ENCODE data around the gene DST.
"Not testable (repeated sequence)": the region's sequence is repeated elsewhere in the genome, so short reads cannot be mapped to it uniquely, and the experiment has no call there.

Gene DST

GRCh38 chr6:56507517-56507916 is 135.2 kb downstream of the DST start:
- no peak for TF ChIP-seq CTCF (conservative IDR thresholded peaks at IDR 0.05; ENCODE audit: low read length)
- no peak overlapping the region for H3K4me3 ChIP-seq (ENCODE audit: low read length)
- DNase-seq (ENCODE audit: low read depth), result no peak

GRCh38 chr6:56505512-56506260 is 137.0 kb downstream of the DST start:
- DNase-seq (ENCODE audit: low read depth), result no peak
- no peak overlapping the region for H3K4me3 ChIP-seq (ENCODE audit: low read length)
- no peak for TF ChIP-seq CTCF (conservative IDR thresholded peaks at IDR 0.05; ENCODE audit: low read length)

DNA sequence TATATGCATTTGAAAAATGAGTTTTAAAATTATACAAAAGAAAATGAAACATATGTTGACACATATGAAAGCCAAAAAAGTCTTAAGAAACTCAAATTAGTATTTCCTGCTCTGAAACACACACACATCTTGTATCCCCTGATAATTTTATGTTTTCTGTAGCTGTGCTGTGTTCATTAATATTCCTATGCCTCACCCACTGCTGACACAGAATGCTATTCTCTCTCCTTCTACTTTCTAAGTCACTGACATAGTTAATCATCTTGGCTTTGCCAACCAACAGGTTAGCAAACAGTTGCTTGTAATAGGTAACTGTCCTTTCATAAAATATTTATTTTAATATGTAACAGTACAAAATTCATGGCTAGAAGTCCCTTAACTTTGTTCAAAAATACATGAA is 140.7 kb downstream of the DST start:
- H3K4me3 ChIP-seq (ENCODE audit: low read length), result no peak overlapping the region
- DNase-seq (ENCODE audit: low read depth), result no peak
- TF ChIP-seq CTCF (conservative IDR thresholded peaks at IDR 0.05; ENCODE audit: low read length), result no peak

GRCh38 chr6:56499095-56499494 is 143.6 kb downstream of the DST start:
- no peak for TF ChIP-seq CTCF (conservative IDR thresholded peaks at IDR 0.05; ENCODE audit: low read length)
- no peak overlapping the region for H3K4me3 ChIP-seq (ENCODE audit: low read length)

DNA sequence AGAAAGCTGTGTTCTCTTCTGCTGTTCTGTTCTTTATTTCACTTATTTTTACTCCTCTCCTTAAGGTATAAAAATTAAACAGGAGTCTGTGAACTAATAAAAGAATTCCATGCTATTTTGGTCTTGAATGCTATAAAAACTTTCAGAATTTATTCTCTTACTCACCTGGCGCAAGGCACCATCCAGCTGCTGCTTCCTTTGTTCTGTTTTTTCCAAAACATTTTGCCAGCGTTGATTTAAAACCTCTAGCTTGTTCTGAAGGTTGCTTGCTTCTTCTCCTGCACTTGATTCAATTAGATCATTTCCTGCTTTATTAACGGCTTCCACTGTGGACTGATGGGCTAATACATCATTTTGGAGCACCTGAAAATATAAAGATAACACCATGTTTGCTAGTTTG is 145.0 kb downstream of the DST start:
- no peak overlapping the region for H3K4me3 ChIP-seq (ENCODE audit: low read length)
- no peak for DNase-seq (ENCODE audit: low read depth)
- no peak for TF ChIP-seq CTCF (conservative IDR thresholded peaks at IDR 0.05; ENCODE audit: low read length)

More at GRCh38 chr6:56499095-56499494, 143.6 kb downstream of the DST start:
- DNase-seq (ENCODE audit: low read depth), result no peak

GRCh38 chr6:56497240-56497639 is 145.4 kb downstream of the DST start:
- TF ChIP-seq CTCF (conservative IDR thresholded peaks at IDR 0.05; ENCODE audit: low read length), result no peak

GRCh38 chr6:56496650-56497049 is 146.0 kb downstream of the DST start:
- DNase-seq (ENCODE audit: low read depth); H3K4me3 ChIP-seq (ENCODE audit: low read length): not testable (repeated sequence)

More at GRCh38 chr6:56497240-56497639, 145.4 kb downstream of the DST start:
- no peak for DNase-seq (ENCODE audit: low read depth)
- no peak overlapping the region for H3K4me3 ChIP-seq (ENCODE audit: low read length)
